DMS 273 (cell line): ENCODE data around the gene PPP3CA.
A peak's percentile ranks its signal among the peaks of the same experiment; 100 is the strongest.

Experiments used
- DNase-seq: peaks from one replicate; lab custom pipeline; 2025; ENCODE audit not compliant: unreplicated experiment; lab: John Stamatoyannopoulos, UW

Gene PPP3CA

DNA sequence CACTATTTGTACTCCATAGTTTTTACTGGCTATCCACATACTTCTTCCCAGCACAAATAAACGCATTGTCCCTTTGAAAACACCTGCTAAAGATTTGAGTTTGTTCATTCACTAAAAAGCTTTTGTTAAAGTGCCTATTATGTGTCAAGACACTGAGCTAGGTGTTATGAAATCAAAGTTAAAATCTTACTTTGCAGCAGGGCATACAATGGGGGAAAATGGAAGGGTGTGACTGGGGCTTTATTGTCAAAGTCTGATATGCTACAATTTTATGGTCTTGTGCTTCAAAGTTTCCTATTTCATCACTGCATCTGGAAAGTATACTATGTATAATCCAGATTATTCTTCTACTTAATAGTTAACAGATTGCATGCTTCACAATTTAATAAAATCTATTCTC lies 128.4 kb downstream of the PPP3CA start:
- no peak for DNase-seq

DNA sequence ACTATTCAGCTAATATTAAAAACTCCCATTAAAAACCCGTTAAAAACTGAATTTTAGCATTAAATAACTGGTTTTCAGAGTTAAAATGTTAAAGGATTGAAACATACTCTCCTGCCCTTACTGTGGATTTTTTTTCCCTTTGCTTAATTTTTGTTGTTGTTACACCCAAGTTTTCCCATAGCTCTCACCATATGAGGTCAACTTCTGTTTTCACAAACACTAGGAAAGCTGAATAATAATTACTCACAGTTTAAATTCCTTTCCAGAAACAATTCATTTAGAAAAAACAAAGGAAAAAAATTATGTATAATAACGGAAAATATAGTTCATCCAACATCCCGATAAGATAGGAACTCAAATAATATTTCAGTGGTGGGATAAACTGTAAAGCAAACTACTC lies 129.0 kb downstream of the PPP3CA start:
- DNase-seq = no peak

DNA sequence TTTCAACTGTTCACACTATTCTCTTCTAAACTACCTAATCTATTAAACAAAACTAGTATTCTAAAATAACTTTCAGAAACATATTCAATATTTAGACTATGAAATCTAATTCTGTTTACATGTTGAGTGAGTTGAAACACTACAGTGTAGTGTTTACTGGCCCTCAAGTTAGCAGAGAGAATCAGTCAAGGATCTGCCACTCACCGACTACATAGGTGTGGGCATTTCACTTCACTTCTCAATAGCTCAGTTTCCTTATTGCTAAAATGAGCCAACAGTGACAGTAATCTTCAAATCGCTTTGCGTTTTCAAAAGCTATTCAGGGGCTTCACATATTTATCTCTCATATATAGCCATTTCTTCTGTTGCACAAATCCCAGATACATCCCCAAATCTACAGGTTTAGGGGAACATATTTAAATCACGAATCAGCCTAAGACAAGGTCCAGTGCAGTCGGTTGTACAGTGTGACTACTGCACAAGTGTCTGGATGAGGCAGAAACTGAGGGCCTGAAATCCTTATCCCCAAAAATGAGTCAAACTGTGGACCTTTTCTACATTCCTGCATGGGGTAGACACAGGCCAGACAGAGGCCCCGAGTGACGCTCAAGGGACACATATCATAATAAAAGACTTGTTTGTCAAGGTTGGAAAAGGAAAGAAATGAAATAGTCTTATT lies 129.8 kb downstream of the PPP3CA start:
- no peak for DNase-seq

DNA sequence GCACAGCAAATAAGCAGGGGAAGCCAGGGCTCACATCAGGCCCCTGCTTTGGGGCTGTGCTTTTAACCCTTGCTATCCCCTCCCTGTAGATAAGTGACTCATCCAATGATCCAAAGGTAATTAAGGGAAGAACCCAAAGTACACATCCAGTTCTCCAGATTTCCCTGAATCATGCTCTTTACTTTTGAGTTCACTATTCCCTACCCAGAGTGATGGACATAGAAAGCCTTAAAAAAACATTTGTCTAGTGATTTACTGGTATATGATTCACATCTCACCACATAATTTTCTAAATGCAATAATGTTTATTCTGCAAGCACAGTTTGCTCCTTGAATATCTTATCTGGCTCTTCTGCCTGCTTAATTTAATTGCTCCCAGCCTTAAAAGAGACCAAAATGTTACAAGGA lies 136.2 kb downstream of the PPP3CA start:
- DNase-seq = no peak

DNA sequence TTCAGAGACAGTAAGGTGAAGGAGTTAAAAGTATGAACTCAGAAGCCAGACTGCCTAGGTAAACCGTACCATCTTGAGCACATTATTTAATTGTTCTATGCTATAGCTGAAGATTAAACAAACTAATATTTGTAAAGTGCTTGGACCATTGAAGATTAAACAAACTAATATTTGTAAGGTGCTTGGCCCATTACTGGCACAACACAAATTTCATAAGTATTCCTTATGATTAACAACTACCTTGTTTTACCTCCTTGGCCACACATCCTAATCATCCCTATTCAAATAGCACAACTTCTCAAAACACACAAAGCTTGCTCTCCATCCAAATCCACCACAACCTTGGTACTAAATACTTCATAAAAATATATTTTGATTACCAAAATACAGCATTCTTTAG lies 137.0 kb downstream of the PPP3CA start:
- DNase-seq = no peak

DNA sequence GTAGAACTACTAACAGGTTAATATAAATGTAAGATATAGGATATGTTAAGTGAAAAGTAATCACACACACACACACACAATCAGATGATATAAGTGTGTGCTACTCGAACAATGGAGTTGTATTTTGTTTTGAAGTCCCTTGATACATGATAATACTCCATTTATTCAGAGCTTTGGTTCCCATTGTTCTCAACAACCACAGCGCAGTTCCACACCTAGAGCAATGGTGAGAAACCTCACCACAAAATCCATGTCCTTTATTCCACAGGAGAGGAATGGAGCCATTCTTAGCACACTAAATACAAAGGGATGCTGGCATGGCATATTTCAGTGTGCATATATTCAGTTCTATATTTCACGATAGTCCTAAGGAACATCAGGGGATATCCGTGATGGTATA lies 139.2 kb downstream of the PPP3CA start:
- no peak for DNase-seq

DNA sequence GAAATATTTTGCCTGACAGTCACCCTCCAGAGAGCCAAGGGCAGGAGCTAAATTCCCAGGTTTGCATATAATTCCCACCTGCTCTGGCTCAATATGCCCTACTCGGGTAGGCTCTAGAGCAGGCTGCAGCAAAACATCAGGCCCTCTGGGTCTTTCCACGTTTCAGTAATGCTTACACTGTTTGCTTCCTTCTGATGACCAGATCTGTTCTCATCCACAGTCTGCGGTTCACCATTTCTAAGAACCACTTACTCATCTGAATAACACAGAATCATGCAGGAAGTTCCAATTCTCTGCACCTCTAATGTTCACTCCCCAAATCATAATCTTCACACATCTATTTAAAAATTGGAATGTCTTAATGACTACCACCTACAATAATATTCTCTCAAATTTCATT lies 141.4 kb downstream of the PPP3CA start:
- no peak for DNase-seq

DNA sequence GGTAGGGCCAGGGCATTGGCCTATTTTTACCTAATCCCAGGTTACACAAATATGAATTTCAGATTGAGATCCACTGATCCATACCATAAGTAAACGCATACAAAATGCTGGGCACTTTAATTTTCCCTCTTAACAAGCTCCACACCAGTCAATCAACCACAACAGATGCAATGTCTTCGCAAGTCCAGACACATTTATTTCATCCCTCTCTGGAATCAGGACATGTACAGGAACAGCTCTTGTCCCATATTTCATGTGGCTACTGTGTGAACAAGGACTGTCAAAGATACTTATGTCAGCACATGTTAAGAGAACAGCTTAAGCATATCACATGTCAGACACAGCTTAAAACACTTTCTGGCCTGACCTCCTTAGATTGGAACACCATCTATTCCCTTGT lies 145.9 kb downstream of the PPP3CA start:
- DNase-seq = peak; percentile 65

DNA sequence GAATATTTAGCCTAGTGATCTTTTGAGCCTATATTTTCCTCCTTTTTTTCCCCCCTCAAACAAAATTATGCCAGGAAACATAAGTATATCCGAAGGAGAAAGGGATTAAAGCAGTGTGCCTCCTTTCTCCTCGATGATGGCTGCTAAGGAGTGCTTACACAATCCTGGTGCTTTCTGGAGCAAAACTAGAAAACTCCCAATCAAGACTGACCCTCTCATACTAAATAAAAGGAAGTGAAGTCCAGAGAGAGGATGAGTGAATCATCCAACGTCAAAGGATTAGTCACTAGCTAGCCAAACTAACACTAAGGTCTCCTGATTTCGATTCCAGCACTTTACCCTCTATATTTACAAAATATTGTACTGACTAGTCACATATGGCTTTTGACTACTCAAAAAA lies 146.8 kb downstream of the PPP3CA start:
- peak; percentile 5 for DNase-seq

DNA sequence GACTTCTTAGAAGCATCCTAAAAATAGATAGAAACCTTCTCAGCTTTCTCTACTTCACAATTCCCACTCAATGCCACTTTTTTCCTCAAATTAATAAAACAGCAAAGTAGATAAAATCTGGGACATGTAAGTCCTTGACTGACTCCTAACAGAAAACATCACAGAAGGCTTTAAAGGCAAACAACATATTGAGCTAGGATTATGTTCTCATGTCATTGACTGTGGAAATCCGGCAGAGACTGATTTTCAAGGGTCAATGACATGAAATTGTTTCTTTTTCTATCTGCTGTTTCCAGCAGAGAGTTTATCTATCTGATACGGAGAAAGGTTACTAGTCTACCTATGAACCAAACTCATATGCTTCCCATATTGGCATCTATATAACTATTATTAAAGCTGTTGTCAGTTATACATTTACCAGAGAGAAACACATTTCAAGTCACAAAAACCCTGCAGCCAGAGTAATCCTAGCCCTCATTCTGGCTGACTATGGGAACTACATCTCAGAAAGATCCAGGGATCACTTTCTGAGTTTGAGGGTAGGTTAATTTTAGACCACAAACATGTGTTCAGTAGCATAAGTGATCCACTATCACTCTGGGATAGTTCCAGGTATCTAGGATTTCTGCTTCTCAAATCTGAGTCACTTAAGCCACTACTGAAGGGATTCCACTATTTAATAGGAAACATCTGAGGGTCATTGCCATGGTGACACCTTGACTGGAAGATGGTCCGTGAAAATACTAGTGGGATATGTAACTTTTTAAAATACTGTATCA lies 147.6 kb downstream of the PPP3CA start:
- DNase-seq = peak; percentile 42

DNA sequence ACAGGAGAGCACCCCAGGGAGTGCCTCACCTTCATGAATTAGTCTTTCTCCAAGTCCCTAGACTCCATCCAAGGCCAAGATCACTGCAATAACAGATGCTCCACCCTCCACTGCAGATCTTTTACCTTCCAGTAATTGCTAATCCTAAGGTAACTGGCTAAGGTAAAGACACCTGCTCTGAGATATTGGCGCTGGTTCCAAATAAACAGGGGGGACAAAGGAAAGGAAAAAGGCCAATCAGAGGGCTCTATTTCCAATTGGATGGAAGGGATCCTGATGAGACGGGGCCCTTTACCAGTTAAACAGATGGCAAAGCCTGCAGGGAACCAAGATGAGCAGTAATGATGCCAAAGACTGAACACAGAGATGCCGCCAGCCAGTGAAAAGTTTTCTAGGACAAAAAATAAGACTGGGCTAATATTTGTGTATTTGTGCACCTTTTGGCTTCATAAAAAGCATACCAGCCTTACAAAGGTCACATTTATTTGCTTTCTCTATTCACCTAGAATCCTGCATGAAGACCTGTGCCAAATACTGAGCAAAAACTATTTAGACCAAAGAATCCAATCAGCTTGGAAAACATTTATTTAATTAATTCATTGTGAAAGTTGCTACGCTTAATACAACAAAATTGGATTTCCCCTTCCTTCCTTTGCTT lies 148.5 kb downstream of the PPP3CA start:
- DNase-seq = peak; percentile 63

DNA sequence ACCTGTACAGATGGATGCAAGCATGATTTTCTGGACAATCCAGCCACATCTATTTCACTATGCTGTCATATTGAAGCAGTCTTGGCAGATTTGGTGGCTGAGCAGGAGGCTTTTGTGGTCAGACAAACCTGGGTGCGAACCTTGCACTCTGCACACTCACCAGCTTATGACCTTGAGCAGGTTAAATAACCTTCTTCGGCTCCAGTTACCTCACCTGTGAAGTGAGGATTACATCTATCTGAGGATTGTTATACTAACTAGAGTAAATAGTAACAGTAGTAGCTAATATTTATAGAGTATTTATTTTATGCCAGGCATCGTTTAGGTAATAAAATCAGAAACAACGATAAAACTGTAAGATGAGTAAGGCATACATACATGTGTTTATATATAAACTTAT lies 150.0 kb downstream of the PPP3CA start:
- no peak for DNase-seq

DNA sequence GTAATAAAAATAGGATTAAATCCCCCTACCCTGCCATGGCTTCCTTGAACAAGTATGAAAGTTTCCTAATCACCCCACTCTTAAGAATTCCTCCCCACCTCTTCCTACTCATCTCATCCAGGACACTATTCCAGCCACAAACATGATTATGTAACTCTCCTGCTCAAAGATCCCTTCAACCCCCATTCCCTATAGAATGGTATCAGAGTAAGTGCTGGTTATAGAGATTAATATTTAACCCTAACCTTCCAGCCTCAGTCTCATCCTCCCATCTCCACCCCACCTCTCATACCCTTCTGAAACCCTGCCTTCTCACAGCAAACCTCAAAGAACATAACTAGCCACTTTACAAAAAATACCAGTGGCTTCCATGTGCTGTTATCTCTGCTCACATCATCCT lies 155.1 kb downstream of the PPP3CA start:
- DNase-seq = no peak

DNA sequence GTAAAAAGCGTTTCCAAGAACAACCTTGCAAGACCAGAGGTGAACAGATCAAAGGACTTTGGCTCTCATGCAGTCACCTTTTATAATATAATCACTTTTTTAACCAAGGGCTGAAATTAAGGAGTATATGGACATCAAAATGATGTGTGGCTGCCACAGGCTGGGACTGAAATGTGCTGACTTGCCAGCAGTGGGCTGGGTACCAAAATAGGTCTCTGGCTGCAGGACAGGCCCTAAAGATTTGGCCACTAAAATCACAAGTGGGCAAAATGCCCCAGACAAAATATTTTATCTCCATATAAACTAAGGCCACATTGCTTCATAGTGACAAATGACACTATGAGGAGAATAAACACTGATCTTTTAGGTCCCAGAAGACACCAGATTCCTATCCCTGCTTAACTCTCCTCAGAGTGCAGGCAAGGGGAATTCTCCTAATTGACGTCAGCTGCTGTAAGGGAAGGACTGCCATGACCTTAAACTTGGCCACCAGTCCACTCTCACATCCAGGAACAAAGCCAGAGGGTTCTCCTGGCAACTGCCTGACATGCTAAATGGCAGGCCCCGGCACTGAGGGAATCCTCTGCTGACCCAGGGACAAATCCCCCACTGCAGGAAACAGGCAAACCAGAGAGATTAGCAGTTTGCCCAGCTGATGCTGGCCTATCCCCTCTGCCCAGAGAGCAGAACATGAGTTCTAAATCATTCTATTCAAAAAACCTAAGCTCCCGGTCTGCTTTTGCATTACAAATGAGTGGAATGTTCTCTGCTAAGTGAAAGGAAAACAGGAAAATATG lies 155.8 kb downstream of the PPP3CA start:
- DNase-seq = peak; percentile 40

DNA sequence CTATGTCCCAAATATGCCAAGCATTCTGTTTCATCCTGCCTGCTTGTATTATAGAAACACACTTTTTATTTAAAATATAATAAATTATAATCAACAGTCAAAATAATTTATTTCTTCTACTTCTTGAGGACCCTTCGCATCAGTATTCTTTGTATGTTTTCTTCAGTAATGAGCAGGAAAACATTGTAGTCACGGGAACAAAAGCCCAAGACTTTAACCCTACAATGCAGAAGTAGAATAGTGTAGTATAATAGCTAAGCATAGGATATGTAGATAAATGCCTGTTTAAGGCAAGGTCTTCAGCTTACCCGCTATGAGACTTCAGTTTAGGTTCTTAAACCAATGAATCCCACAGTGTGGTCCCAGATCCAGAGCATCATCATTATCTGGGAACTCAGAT lies 156.6 kb downstream of the PPP3CA start:
- DNase-seq = no peak

DNA sequence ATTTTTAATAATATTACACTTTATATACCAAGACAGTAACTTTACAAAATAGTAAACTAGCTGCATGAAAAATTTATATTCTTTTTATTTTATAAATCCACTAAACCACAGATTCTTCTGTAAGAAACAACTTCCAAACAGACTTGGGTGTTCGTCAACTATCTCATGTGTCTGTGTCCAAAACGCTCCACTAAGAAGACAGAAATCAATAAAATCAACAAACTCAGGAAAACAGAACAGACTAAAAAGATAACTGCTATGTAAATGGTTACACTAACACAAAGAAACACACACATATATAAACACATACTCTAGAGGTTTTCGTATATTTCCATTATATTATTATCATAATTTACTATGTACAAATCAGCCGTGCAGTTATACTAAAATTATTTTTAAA lies 158.4 kb downstream of the PPP3CA start:
- no peak for DNase-seq

DNA sequence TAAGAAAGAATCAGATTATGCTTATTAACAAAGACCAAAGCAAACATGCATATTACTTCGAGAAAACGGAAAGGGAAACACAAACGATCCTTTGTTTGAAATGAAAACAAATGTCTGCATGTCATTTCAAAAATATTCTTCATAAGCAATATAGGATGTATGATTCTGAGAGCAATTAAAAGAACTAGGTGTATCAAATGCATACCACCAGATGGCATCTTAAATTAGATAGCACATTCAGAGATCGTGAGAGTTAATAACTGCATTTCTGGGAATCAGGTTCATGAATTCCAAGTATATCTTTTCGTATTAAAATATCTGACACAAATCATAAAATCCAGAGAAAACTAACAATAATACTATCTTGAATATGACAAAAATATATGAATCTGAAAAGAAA lies 159.5 kb downstream of the PPP3CA start:
- peak; percentile 8 for DNase-seq

DNA sequence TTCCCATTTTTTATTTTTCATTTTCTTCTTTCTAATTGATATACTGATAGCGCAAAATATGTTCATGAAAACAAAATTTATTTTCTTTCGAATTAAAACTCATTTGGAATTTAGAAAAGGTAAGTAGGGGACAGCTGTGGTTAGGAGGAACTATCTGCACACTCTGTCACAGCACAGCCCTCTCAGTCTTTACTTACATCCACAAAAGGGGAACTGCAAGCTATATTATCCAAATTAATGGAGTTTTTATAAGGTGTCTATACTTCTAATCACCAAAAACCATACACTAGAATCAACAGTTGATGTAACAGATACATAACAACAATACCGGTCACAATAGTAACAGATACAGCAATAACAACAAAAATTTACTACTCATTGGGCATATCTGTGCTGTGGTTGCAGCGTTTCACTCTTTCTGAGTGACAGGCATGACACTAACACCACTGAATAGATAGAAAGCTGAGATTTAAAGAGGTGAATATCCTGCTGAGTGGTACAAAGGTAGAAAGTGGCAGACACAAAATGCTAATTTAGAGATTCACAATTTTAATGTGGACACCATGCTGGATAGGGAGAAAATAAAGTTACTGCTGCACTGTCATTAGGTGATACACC lies 160.7 kb downstream of the PPP3CA start:
- no peak for DNase-seq

DNA sequence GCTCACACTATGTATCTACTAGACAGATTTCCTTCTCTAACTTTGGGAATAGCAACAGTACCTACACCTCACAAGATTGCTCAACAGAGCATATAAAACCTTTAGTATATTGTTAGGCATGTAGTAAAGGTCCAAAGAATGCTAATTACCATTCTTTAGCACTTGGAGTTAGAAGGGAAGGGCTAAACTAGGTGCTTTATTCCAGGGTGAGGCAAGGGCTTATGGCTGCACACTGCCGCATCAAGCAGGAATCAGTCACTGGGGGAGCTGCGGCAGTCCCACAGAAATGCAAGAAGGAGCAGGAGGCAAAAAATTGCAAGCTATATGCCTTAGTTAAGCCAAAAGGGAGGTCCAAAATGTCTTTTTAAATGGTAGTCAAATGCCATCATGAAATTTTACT lies 162.7 kb downstream of the PPP3CA start:
- no peak for DNase-seq

DNA sequence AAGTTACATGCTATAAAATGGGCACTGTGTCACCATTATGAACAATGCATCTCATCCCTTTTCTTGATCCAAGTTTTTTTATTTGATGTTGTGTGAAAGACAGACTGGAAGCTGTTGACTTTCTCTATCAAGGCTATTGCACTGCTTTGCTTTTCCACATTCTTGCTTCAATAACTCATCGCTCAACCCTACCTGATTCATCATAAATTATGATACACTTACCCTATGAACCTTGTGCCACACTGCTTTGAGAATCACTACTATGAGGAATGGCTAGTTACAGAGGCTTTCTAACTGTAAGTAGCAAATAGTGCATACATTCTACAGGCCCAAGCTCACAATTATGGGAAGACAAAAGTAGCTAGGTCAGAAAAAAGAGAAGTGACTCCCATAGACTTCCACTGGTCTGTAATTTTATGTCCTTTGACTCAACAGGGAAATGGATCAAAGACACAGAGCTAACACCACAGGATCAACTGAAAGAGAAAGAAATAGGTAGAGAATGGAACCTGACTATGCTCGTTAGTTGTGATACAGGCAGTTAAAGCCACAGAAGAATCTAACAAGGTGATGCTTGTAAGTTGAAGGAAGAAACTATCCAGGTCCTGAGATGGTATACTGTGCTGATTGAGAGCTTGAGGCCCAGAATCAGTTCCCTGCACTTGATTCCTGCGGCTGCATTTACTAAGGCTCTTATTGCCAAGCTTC lies 163.5 kb downstream of the PPP3CA start:
- no peak for DNase-seq
